ENCODE results near the gene SDCBP2.

The SDCBP2 gene

DNA sequence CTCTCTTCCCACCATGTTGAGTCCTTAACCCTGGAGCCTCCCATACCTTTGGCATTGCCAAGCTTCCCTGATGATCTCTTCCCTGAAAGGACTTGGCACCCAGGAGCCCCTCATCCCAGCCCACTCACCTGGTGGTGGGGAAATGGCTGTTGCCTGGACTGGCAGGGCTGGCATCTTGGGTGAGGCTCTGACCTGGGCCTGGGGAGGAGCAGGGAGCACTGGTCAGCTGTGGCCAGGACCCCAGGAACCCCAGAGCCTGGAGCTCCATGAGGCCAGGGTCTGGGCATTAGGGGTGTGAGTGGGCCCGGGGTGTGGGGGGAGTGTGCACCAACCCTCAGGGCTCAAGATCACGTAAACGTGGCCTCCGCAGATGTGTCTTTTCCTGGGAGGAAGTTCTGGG lies 9.5 kb downstream of the SDCBP2 start:
- TF ChIP-seq, protein P1, sequence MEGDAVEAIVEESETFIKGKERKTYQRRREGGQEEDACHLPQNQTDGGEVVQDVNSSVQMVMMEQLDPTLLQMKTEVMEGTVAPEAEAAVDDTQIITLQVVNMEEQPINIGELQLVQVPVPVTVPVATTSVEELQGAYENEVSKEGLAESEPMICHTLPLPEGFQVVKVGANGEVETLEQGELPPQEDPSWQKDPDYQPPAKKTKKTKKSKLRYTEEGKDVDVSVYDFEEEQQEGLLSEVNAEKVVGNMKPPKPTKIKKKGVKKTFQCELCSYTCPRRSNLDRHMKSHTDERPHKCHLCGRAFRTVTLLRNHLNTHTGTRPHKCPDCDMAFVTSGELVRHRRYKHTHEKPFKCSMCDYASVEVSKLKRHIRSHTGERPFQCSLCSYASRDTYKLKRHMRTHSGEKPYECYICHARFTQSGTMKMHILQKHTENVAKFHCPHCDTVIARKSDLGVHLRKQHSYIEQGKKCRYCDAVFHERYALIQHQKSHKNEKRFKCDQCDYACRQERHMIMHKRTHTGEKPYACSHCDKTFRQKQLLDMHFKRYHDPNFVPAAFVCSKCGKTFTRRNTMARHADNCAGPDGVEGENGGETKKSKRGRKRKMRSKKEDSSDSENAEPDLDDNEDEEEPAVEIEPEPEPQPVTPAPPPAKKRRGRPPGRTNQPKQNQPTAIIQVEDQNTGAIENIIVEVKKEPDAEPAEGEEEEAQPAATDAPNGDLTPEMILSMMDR (IDR thresholded peaks at IDR 0.05; ENCODE audit: borderline replicate concordance, insufficient read depth, low read depth, low read length), result no peak
- H3K4me3 ChIP-seq (ENCODE audit: low read depth, low read length), result no peak overlapping the region

DNA sequence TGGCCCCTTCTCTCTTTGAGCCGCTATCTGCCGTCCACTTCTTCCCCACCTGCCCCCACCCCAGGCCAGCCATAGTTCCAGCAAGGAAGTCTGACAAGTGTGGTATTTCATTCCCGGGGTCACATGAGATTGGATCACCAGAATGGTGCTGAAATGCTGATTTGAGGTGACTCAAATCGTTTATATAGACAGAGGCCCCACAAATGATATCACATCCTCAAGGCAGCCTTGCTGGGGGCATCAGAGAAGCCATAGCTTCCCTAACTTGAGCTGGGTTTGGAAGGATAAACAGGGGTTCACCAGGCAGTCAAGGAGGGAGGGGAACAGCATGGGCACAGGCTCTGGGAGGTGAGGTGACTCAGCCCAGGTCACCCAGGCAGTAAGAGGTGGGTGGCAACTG lies 9.9 kb downstream of the SDCBP2 start:
- TF ChIP-seq, protein P1 (IDR thresholded peaks at IDR 0.05; ENCODE audit: borderline replicate concordance, insufficient read depth, low read depth, low read length), result no peak

DNA sequence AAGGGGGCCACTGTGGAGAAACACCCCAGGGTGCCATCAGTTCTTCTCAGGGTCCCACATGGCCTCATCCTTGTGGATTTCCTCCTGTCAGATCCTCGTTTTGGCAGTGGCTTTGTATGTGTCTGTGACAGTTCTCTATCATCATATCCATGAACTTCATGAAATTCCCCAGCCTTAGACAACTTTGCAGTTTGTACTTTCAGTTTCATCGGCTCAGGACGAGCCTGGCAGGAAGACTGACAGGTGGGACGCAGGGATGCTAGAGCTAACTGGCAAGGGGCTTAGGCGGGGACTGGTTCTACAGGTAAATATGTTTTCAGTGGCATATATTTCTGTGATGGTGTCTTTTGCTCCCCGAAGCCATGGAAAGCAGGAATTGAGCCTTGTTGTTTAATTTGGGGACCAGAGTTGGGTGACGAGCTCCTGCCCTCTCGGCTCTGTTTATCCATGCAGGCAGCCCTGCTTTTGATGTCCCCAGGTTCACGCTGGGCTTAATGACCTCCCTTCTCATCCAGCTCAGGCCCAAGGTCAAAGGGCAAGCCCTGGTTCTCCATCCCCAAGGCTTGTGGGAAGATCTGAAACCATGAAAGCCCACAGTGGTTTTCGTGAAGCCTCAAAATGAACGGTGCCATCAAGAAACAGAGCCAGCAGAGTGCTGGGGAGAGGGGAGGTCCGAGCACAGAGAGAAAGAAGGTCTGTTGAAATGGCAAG lies 11.2 kb downstream of the SDCBP2 start:
- TF ChIP-seq, protein P1 (IDR thresholded peaks at IDR 0.05; ENCODE audit: borderline replicate concordance, insufficient read depth, low read depth, low read length), result no peak
- no peak overlapping the region for H3K4me3 ChIP-seq (ENCODE audit: low read depth, low read length)

More for the DNA sequence above, 9.9 kb downstream of the SDCBP2 start:
- no peak overlapping the region for H3K4me3 ChIP-seq (ENCODE audit: low read depth, low read length)

DNA sequence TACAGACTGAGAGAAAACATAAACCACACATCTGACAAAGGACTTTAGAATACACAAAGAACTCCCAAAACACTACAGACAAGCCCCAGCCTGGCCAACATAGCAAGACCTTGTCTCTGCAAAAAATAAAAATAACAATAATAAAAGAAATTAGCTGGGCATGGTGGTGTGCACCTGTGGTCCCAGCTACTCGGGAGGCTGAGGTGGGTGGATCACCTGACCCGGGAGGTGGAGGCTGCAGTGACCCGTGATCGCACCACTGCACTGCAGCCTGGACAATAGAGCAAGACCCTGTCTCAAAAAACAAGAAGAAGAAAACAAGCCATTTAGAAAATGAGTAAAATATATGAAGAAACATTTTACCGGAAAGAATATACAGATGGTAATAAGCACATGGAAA lies 13.1 kb downstream of the SDCBP2 start:
- TF ChIP-seq, protein P1 (IDR thresholded peaks at IDR 0.05; ENCODE audit: borderline replicate concordance, insufficient read depth, low read depth, low read length), result no peak
- no peak overlapping the region for H3K4me3 ChIP-seq (ENCODE audit: low read depth, low read length)

DNA sequence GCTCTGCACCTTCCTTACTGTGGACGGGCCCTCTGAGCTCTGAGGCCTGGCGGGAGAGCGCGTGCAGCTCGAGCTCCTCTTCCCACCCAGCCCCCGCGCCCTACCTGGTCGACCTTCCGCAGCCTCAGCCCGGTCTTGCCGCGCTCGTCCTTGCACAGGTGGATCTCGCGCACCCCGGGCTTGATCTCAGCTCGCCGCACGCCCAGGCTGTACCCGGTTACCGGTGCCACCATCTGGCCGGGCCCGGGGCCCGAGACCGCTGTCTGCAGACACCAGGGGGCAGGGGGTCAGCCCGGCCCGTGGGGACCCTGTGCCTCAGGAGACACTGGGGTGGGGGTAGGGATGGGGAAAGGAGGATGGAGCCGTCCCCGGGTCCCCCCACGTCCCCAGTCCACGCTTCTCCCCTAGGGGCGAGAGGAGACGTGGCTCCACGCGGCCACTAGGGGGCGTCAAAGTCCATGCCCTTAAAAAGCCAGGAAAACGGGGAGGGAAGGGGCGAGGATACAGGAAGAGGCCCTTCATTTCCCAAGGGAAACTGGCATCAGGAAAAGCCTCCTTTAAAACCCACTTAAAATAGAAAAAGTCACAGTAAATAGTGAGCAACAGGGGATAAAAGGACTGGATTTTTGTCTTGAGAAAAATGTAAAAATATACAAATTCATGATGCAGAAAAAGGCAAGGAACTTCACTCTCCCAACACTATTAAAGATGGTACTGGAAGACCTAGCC lies 15.5 kb downstream of the SDCBP2 start:
- no peak overlapping the region for H3K4me3 ChIP-seq (ENCODE audit: low read depth, low read length)

DNA sequence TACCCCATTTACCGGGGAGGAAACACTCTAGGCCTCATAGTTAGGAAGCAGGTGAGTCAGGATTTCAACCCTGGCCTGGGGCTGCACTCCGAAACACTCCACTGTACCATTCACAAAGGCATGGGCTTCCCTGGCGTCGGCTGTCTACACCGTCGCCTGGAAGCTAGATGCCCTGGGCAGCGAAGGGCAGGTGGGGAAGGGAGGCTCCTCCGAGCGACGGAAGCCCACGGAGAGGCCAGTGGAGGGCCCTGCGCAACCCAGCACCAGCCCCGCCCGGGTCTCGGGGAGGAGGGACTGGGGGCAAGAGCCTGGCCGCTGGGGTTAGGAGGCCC lies 16.1 kb downstream of the SDCBP2 start:
- TF ChIP-seq, protein P1 (IDR thresholded peaks at IDR 0.05; ENCODE audit: borderline replicate concordance, insufficient read depth, low read depth, low read length), result no peak
- H3K4me3 ChIP-seq (ENCODE audit: low read depth, low read length), result no peak overlapping the region

More for the DNA sequence above, 15.5 kb downstream of the SDCBP2 start:
- TF ChIP-seq, protein P1 (IDR thresholded peaks at IDR 0.05; ENCODE audit: borderline replicate concordance, insufficient read depth, low read depth, low read length), result peak; percentile 94

DNA sequence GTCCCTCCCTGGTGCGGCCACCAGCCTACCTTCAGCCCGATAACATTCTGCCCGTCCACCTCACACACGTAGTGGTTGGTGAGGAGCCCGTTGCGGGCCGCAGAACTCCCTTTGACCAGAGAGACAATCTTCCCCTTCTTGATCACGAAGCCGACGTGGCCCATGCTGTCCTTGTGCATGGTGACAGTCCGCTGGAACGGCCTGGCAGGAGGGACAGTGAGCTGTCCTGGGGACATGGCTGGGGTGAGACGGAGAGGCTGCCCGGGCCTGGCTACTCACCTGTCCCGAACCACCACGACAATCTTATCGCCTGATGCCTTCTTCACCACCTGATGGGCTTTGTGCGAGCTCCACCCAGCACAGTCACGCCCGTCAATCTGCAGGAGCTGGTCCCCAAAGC lies 16.6 kb downstream of the SDCBP2 start:
- no peak overlapping the region for H3K4me3 ChIP-seq (ENCODE audit: low read depth, low read length)
- TF ChIP-seq, protein P1 (IDR thresholded peaks at IDR 0.05; ENCODE audit: borderline replicate concordance, insufficient read depth, low read depth, low read length), result no peak

All from GM12875 (cell line).